Parathyroid adenoma (tissue), 2 donors: ENCODE measurements around the gene PACRG.

Source experiments
- H2AFZ ChIP-seq: fragments of 300-600 bp; sonication (generic); one replicate; pipeline ENCODE4 v1.7.0; 2017; ENCODE audit warnings: antibody characterized with exemption, mild to moderate bottlenecking
- H3K27ac ChIP-seq: fragments of 300-600 bp; sonication (generic); one replicate; pipeline ENCODE4 v1.7.0; 2017
- H3K27me3 ChIP-seq: fragments of 300-600 bp; sonication (generic); one replicate; pipeline ENCODE4 v1.7.0; 2017; ENCODE audit warnings: low read length; ENCODE audit not compliant: control insufficient read depth, insufficient read depth
- H3K36me3 ChIP-seq: fragments of 300-600 bp; sonication (generic); one replicate; pipeline ENCODE4 v1.7.0; 2017; ENCODE audit warnings: low read length; ENCODE audit not compliant: control insufficient read depth, insufficient read depth
- H3K4me1 ChIP-seq: fragments of 300-600 bp; sonication (generic); one replicate; pipeline ENCODE4 v1.7.0; 2017; ENCODE audit warnings: control low read depth
- H3K4me2 ChIP-seq: fragments of 300-600 bp; sonication (generic); one replicate; pipeline ENCODE4 v1.7.0; 2017; ENCODE audit warnings: low read length
- H3K4me3 ChIP-seq: fragments of 300-600 bp; sonication (generic); one replicate; pipeline ENCODE4 v1.7.0; 2017; ENCODE audit warnings: low read depth, low read length
- H3K79me2 ChIP-seq: fragments of 300-600 bp; sonication (generic); one replicate; pipeline ENCODE4 v1.7.0; 2017; ENCODE audit warnings: control low read depth
- H3K9ac ChIP-seq: fragments of 300-600 bp; sonication (generic); one replicate; pipeline ENCODE4 v1.7.0; 2017; ENCODE audit warnings: mild to moderate bottlenecking
- H3K9me3 ChIP-seq: fragments of 300-600 bp; sonication (generic); one replicate; pipeline ENCODE4 v1.7.0; 2017; ENCODE audit warnings: low read length; ENCODE audit not compliant: control insufficient read depth
- TF ChIP-seq, protein P1 (sequence below): fragments of 300-600 bp; sonication (generic); IDR thresholded peaks from one replicate; pipeline ENCODE4 v1.7.0; 2017; ENCODE audit warnings: antibody characterized with exemption, mild to moderate bottlenecking
- donor health status: primary hyperparathyroidism.

PACRG gene

DNA sequence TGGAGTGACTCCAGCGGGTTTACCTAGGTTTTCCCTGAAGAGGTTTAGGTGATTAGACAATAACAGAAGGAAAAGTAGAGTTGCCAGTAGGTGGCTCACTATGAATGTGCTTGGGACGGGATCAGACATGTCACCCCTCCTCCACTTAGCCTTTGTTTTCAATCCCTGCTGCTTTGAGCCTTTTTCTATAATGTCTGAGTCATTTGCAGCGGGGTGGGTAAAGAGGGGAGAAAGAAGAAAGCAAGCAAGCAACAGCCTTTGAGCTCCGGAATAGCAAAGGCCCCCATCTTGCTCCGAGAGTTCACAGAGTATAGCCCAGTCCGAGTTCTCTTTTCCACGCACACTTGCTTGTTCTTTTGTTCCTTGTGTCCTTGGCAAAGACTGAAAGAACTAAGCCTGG is 129.1 kb downstream of the PACRG start:
- no peak overlapping the region for H3K9ac ChIP-seq
- H3K79me2 ChIP-seq: no peaks in the 10 kb centered on the region
- H2AFZ ChIP-seq: peak overlapping the region; percentile 29
- peaks cover 3% of the 10 kb centered on the region for H3K4me1 ChIP-seq
- no peaks in the 10 kb centered on the region for H3K27me3 ChIP-seq
- H3K4me3 ChIP-seq: peak overlapping the region; percentile 27
- TF ChIP-seq, protein P1, sequence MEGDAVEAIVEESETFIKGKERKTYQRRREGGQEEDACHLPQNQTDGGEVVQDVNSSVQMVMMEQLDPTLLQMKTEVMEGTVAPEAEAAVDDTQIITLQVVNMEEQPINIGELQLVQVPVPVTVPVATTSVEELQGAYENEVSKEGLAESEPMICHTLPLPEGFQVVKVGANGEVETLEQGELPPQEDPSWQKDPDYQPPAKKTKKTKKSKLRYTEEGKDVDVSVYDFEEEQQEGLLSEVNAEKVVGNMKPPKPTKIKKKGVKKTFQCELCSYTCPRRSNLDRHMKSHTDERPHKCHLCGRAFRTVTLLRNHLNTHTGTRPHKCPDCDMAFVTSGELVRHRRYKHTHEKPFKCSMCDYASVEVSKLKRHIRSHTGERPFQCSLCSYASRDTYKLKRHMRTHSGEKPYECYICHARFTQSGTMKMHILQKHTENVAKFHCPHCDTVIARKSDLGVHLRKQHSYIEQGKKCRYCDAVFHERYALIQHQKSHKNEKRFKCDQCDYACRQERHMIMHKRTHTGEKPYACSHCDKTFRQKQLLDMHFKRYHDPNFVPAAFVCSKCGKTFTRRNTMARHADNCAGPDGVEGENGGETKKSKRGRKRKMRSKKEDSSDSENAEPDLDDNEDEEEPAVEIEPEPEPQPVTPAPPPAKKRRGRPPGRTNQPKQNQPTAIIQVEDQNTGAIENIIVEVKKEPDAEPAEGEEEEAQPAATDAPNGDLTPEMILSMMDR: peak; percentile 57
- peak overlapping the region; percentile 62 for H3K4me2 ChIP-seq
- H3K36me3 ChIP-seq: no peaks in the 10 kb centered on the region
- no peaks in the 10 kb centered on the region for H3K9me3 ChIP-seq
- no peak overlapping the region for H3K27ac ChIP-seq

DNA sequence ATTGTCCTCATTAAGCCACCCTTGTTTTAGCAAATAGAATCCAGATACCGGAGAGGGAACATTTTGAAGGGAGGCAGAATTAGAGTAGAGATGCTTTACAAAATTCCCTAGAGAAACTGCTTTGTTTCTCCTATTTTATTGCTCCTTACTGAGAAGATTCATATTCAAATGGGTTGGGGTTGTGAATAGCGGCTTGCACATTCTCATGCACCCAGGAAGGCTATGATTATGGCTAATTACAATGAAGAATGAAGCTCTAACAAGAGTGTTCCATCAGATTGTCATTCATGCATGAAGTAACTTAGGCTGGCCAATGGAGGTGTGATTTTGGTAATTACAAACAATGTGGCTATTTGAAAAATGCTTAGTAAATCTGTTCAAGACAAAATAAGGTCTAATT is 129.6 kb downstream of the PACRG start:
- no peak overlapping the region for H3K9ac ChIP-seq
- H2AFZ ChIP-seq: peak overlapping the region; percentile 29
- H3K4me3 ChIP-seq: peak overlapping the region; percentile 27
- no peaks in the 10 kb centered on the region for H3K9me3 ChIP-seq
- no peaks in the 10 kb centered on the region for H3K79me2 ChIP-seq
- no peaks in the 10 kb centered on the region for H3K36me3 ChIP-seq
- peaks cover 3% of the 10 kb centered on the region for H3K4me1 ChIP-seq
- TF ChIP-seq, protein P1: no peak
- H3K27me3 ChIP-seq: no peaks in the 10 kb centered on the region
- H3K4me2 ChIP-seq: peak overlapping the region; percentile 62
- H3K27ac ChIP-seq: no peak overlapping the region

DNA sequence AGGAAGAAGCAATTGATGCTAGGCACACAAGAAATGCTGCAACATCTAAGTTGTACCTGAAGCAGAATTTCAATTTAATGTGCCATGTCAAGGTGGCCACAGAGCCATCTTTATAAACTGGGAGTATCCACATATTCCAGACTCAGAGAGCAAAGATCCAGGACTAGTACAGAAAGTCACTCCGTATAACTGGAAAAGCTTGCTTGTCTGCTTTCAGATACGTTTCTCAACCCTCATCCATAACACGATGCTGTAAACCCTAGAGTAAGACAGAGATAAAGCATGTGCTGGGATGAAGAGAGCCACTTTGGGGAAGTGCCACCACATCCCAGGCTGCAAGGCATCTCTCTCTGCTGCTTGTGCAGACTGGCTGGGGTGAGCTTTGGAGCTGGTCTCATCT is 134.7 kb downstream of the PACRG start:
- no peak overlapping the region for H3K27ac ChIP-seq
- no peaks in the 10 kb centered on the region for H3K79me2 ChIP-seq
- no peaks in the 10 kb centered on the region for H3K36me3 ChIP-seq
- TF ChIP-seq, protein P1: no peak
- H3K4me2 ChIP-seq: no peak overlapping the region
- H3K4me3 ChIP-seq: no peak overlapping the region
- H2AFZ ChIP-seq: no peak overlapping the region
- no peaks in the 10 kb centered on the region for H3K9me3 ChIP-seq
- no peak overlapping the region for H3K9ac ChIP-seq
- H3K4me1 ChIP-seq: no peaks in the 10 kb centered on the region
- no peaks in the 10 kb centered on the region for H3K27me3 ChIP-seq

DNA sequence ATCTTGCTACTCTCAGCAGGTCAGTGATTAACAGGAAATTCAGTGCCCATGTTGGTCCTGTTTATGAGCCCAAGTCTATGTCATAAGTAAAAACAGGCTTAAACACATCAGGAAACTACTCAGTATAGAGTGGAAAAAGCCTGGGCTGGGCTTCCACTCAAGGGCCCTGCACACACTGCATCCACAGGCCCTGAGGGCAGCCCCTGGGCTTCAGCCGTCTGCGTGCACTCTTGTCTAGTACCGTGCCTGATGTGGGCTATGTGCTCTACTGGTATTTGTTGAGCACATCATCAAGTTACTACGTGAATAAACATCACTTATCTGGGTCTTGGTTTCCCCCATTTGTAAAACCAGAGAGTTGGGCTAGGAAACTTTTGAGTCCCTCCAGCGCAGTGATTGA is 135.2 kb downstream of the PACRG start:
- H3K79me2 ChIP-seq: no peaks in the 10 kb centered on the region
- no peak overlapping the region for H3K27ac ChIP-seq
- H3K9me3 ChIP-seq: no peaks in the 10 kb centered on the region
- H2AFZ ChIP-seq: no peak overlapping the region
- TF ChIP-seq, protein P1: no peak
- H3K36me3 ChIP-seq: no peaks in the 10 kb centered on the region
- no peaks in the 10 kb centered on the region for H3K27me3 ChIP-seq
- no peak overlapping the region for H3K4me3 ChIP-seq
- no peaks in the 10 kb centered on the region for H3K4me1 ChIP-seq
- no peak overlapping the region for H3K4me2 ChIP-seq
- no peak overlapping the region for H3K9ac ChIP-seq

DNA sequence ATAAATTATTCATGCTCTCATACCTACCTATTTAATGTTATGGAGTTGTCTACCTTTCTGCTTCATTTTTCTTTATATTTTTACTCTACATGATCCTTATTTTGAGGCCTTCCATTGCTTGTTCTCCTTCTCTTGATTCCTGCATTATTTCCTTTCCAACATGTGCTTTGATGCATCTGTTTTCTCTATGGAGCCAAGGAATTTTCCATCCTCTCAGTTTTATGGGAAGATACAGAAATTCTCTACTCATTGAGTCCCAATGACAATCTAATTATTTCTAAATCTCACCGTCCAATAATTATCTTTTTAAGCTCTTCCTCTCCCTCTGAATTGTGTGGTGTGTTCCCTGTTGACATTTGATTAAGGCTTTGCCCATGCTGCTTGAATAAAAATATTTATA is 136.0 kb downstream of the PACRG start:
- TF ChIP-seq, protein P1: no peak
- H3K4me2 ChIP-seq: no peak overlapping the region
- H3K4me1 ChIP-seq: no peaks in the 10 kb centered on the region
- H2AFZ ChIP-seq: no peak overlapping the region
- H3K4me3 ChIP-seq: no peak overlapping the region
- no peaks in the 10 kb centered on the region for H3K9me3 ChIP-seq
- no peak overlapping the region for H3K9ac ChIP-seq
- no peaks in the 10 kb centered on the region for H3K36me3 ChIP-seq
- H3K79me2 ChIP-seq: no peaks in the 10 kb centered on the region
- H3K27me3 ChIP-seq: no peaks in the 10 kb centered on the region
- no peak overlapping the region for H3K27ac ChIP-seq
